Measurements from ENCODE around the gene SRBD1. TPM values are rescaled to one million over a fixed set of nuclear protein-coding genes. Genes with fewer than 3 reads are reported as not detected.

SRBD1 gene
- total RNA-seq, 6 experiments from 2014 or later: 7.4 to 14.1 (median 9.4) TPM

DNA sequence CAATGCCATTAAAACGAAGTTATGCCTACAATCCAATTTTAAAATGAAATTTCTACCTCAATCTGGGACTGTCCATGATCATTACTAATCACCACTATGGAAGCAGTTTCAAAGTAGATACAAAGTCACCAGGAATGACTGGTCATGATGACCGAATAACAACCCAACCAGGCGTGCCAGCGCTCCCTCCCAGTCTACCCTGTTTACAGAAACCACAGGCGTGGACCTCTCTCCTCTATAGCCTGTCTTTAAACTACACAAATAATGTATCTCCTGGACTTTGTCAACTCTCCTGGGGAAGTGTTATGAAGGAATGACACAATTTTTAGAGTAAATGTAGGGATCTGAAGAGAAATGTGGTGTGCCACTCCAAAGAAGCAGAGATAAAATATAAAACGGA is 150.2 kb downstream of the SRBD1 start:
- TF ChIP-seq POLR2A (IDR thresholded peaks at IDR 0.05): no peak
- DNase-seq (no peak), ATAC-seq (no peak)
- Histone ChIP-seq H3K27me3 (no peaks in the 10 kb centered on the region), H3K4me3 (no peak overlapping the region), H3K9me3 (no peaks in the 10 kb centered on the region), H3K36me3 (no peaks in the 10 kb centered on the region), H3K4me1 (no peaks in the 10 kb centered on the region), H3K27ac (no peak overlapping the region)
- intact Hi-C loops (cut with DNase I): no loop called here
- 93% methylated on average over 6 of the region's 6 CpGs for WGBS (ENCODE audit: insufficient coverage, low coverage, low lambda C conversion rate, missing lambda C conversion rate)

DNA sequence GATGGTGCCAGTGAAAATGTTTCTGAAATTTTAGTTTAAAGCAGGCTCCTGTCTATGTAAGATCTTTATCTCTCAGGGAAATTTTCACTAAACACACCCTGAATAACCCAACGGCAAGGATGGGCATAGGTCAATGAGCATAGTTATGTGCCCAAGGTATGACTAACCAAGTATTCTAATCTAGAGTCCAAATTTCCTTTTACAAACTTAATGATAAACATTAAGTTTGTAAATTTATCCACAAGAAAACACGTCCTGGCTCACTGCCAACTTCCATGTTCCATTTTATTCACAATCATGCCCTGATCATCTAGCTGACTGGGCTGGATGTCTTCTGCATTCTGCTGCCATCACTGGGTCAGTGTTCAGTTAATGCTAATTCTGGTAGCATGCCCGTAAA is 151.2 kb downstream of the SRBD1 start:
- 59% methylated on average over 3 of the region's 3 CpGs for WGBS (ENCODE audit: insufficient coverage, low coverage, low lambda C conversion rate, missing lambda C conversion rate)
- DNase-seq: no peak
- peak in 1 of 4 donors; percentile 42 for ATAC-seq

DNA sequence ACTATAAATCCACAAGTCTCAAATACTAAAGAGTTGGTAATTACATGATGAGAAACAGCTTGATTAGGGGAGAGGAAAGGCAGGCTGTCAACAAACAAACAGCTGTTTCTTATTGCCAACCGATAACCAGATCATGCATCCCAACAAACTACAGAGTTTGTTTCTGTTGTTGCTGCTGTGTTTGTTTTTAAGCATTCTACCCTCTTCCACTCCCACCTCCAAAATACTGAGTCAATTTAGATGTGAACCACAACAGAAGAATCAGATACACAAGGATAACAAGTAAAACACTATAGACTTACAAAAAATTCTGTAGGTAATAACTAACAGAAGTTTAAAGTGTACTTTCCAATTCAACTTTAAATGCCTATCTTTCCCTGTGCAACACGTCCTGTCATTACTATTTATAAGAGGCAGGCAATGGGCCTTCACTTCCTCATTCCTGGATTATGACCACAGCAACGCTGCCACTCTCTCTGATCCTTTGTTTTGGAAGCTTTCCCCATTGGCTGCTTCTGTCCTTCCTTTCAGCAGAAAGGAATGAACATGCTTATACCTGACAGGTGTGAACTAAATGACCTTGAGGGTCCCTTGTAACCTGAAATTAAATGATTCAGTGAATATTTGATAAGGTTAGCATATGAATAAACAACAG is 152.0 kb downstream of the SRBD1 start:
- WGBS (ENCODE audit: insufficient coverage, low coverage, low lambda C conversion rate, missing lambda C conversion rate): 33% methylated on average over 3 of the region's 3 CpGs
- no peak for TF ChIP-seq POLR2A (IDR thresholded peaks at IDR 0.05)
- no peak for TF ChIP-seq CTCF (IDR thresholded peaks at IDR 0.05)
- H3K27me3 ChIP-seq: no peaks in the 10 kb centered on the region
- H3K4me1 ChIP-seq: no peaks in the 10 kb centered on the region
- intact Hi-C loops (cut with DNase I): no loop called here
- DNase-seq (no peak), ATAC-seq (peak; percentile 50 to 98 (median 54))
- H3K27ac ChIP-seq: no peak overlapping the region
- H3K9me3 ChIP-seq: no peaks in the 10 kb centered on the region
- no peaks in the 10 kb centered on the region for H3K36me3 ChIP-seq
- H3K4me3 ChIP-seq: no peak overlapping the region

More for the DNA sequence above, 151.2 kb downstream of the SRBD1 start:
- no peak overlapping the region for H3K27ac ChIP-seq
- no peak overlapping the region for H3K4me3 ChIP-seq
- intact Hi-C loops (cut with DNase I): no loop called here
- TF ChIP-seq POLR2A (IDR thresholded peaks at IDR 0.05): no peak
- no peak for TF ChIP-seq CTCF (IDR thresholded peaks at IDR 0.05)
- no peaks in the 10 kb centered on the region for H3K9me3 ChIP-seq
- H3K27me3 ChIP-seq: no peaks in the 10 kb centered on the region
- H3K4me1 ChIP-seq: no peaks in the 10 kb centered on the region
- H3K36me3 ChIP-seq: no peaks in the 10 kb centered on the region

DNA sequence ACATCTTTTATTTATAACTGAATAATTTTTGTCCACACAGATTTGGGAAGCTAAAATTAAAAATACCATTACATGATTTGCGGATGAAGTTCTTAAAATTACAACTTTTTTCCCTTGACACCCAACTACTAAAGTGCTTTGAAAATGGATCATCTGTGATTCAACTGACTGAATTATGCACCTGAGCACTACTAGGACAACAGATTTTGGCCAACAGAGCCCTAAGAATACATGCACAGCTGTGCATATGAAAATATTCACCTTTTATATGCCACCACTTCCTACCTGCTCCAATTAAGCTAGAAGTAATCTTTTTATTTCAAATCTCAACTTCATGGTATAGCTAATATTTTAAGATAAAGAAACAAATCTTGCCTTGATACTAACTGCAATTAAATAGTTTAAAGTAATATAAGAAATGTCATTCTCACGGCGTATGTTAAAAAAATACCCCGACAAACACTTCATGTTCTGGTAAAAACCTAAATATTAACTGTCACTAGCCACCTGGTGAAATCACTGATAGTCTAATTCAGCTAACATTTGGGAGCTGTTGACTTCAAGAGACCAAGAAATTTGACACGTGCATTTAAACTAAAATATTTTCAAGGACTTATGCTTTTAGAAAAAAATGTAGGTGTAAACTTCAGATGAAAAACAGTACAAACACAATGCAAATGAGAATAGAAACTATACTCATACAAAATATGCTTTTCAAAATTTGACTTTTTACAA is 153.7 kb downstream of the SRBD1 start:
- TF ChIP-seq POLR2A (IDR thresholded peaks at IDR 0.05) (no peak), CTCF (IDR thresholded peaks at IDR 0.05) (no peak)
- intact Hi-C loops (cut with DNase I): no loop called here
- Histone ChIP-seq H3K4me3 (no peak overlapping the region), H3K4me1 (no peaks in the 10 kb centered on the region), H3K27ac (no peak overlapping the region), H3K9me3 (no peaks in the 10 kb centered on the region), H3K27me3 (no peaks in the 10 kb centered on the region), H3K36me3 (no peaks in the 10 kb centered on the region)
- DNase-seq: no peak
- no peak for ATAC-seq
- 96% methylated on average over 5 of the region's 5 CpGs for WGBS (ENCODE audit: insufficient coverage, low coverage, low lambda C conversion rate, missing lambda C conversion rate)

DNA sequence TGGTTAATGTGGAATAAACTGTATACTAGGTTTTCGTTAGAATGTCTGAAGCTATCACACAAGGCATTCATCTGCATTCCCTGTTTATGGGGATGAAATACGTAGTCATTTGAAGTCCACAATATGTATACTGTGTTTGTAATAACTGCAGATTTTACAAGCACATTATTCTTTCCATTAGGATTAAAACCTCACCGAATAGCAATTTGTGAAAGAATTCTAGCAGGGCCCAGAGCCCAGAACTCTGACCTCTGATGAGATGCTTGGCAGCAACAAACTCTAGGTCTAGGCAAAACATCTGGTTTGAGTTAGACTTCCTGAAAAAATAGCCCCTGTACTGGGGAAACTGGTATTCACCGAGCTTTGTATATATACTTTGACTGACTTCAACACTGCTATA is 158.2 kb downstream of the SRBD1 start:
- Histone ChIP-seq H3K27me3 (no peaks in the 10 kb centered on the region), H3K4me3 (no peak overlapping the region), H3K27ac (no peak overlapping the region), H3K9me3 (no peaks in the 10 kb centered on the region), H3K36me3 (no peaks in the 10 kb centered on the region), H3K4me1 (no peaks in the 10 kb centered on the region)
- WGBS (ENCODE audit: insufficient coverage, low coverage, low lambda C conversion rate, missing lambda C conversion rate): 80% methylated on average over 3 of the region's 4 CpGs
- DNase-seq (no peak), ATAC-seq (no peak)
- intact Hi-C loops (cut with DNase I): no loop called here
- no peak for TF ChIP-seq CTCF (IDR thresholded peaks at IDR 0.05)
- no peak for TF ChIP-seq POLR2A (IDR thresholded peaks at IDR 0.05)
